Left ventricle myocardium inferior (tissue), 1 donor: ENCODE measurements around the gene OST4. TPM values are rescaled to one million over a fixed set of nuclear protein-coding genes. Genes with fewer than 3 reads are reported as not detected.

ENCODE experiments used
- DNase-seq: peaks from one replicate; pipeline ENCODE4 v3.0.0-alpha.2; 2020
- H3K27ac ChIP-seq: fragments of 200-600 bp; replicated peaks from 2 replicates; pipeline ENCODE4 v1.8.0; 2021
- H3K27me3 ChIP-seq: fragments of 200-600 bp; 2 replicates; pipeline ENCODE4 v1.8.0; 2021; ENCODE audit warnings: low read depth
- H3K36me3 ChIP-seq: fragments of 200-600 bp; 2 replicates; pipeline ENCODE4 v1.8.0; 2021
- H3K4me1 ChIP-seq: fragments of 200-600 bp; 2 replicates; pipeline ENCODE4 v1.8.0; 2021
- H3K4me3 ChIP-seq: fragments of 200-600 bp; 2 replicates; pipeline ENCODE4 v1.8.0; 2021; ENCODE audit warnings: mild to moderate bottlenecking, moderate library complexity
- H3K9me3 ChIP-seq: fragments of 200-600 bp; replicated peaks from 2 replicates; pipeline ENCODE4 v1.8.0; 2021
- intact Hi-C: fragments of 100-400 bp; cut with micrococcal nuclease; formaldehyde crosslinking; loops from one replicate; pipeline ENCODE4 v1.11.0; 2022
- total RNA-seq: library from RNA; stranded (reverse); fragmentation: NEBNext Ultra II Directional; extraction: Animal tissue kit (Norgen Biotek cat#: 25700); gene quantifications from one replicate; pipeline ENCODE4 v1.2.1, GENCODE V29; 2021
- TF ChIP-seq, protein P1 (sequence below): fragments of 200-600 bp; IDR thresholded peaks from 2 replicates; pipeline ENCODE4 v1.8.0; 2021; ENCODE audit warnings: antibody characterized with exemption, mild to moderate bottlenecking, borderline replicate concordance
- donor health status: DM: no; HTN: yes; CAD: no; lungs with severe emphysema.

Gene OST4
- total RNA-seq, 1 donor from 2014 or later = 354 TPM

DNA sequence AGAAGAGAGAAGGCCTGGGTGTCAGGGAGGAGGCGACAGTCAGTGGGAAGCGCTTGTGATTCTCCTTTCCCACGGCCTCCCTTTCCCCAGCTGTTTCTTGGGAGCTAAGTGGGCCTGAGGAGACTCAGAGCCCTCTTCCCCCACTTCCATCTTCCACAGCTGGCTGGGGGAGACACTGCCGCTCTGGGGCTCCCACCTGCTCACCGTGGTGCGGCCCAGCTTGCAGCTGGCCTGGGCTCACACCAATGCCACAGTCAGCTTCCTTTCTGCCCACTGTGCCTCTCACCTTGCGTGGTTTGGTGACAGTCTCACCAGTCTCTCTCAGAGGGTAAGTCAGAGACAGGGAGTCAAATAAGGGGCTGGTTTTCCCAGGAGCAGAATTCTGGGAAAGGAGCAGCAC is 31.6 kb downstream of the OST4 start:
- Histone ChIP-seq H3K4me1 (peaks cover 15% of the 10 kb centered on the region), H3K27ac (no peak overlapping the region), H3K27me3 (no peaks in the 10 kb centered on the region), H3K9me3 (no peaks in the 10 kb centered on the region), H3K36me3 (peaks cover 67% of the 10 kb centered on the region), H3K4me3 (no peak overlapping the region)
- TF ChIP-seq, protein P1, sequence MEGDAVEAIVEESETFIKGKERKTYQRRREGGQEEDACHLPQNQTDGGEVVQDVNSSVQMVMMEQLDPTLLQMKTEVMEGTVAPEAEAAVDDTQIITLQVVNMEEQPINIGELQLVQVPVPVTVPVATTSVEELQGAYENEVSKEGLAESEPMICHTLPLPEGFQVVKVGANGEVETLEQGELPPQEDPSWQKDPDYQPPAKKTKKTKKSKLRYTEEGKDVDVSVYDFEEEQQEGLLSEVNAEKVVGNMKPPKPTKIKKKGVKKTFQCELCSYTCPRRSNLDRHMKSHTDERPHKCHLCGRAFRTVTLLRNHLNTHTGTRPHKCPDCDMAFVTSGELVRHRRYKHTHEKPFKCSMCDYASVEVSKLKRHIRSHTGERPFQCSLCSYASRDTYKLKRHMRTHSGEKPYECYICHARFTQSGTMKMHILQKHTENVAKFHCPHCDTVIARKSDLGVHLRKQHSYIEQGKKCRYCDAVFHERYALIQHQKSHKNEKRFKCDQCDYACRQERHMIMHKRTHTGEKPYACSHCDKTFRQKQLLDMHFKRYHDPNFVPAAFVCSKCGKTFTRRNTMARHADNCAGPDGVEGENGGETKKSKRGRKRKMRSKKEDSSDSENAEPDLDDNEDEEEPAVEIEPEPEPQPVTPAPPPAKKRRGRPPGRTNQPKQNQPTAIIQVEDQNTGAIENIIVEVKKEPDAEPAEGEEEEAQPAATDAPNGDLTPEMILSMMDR = no peak
- no peak for DNase-seq
- intact Hi-C loops = no loop called here

DNA sequence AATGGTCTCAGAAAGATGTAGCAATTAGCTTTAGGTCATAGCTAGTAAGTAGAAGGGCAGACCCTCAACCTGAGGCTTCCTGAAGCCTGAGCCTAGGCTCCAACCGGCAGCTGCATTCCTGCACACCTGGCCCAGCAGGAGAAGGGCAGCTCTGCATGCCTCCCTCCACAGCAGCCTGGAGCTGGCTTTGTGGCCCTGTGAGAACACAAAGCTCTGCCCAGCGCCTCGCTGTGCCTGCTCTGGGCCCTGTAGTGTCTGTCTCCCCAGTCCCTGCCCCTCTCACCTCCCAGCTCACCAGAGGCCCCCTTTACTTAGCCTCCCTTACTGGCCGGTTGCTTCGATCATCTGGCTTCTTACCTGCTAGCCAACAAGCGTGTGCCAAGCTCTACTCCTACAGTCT is 32.0 kb downstream of the OST4 start:
- Histone ChIP-seq H3K27me3 (no peaks in the 10 kb centered on the region), H3K9me3 (no peaks in the 10 kb centered on the region), H3K4me3 (no peak overlapping the region), H3K27ac (no peak overlapping the region), H3K36me3 (peaks cover 70% of the 10 kb centered on the region), H3K4me1 (peaks cover 20% of the 10 kb centered on the region)
- TF ChIP-seq, protein P1 = no peak
- no peak for DNase-seq
- intact Hi-C loops = no loop called here

DNA sequence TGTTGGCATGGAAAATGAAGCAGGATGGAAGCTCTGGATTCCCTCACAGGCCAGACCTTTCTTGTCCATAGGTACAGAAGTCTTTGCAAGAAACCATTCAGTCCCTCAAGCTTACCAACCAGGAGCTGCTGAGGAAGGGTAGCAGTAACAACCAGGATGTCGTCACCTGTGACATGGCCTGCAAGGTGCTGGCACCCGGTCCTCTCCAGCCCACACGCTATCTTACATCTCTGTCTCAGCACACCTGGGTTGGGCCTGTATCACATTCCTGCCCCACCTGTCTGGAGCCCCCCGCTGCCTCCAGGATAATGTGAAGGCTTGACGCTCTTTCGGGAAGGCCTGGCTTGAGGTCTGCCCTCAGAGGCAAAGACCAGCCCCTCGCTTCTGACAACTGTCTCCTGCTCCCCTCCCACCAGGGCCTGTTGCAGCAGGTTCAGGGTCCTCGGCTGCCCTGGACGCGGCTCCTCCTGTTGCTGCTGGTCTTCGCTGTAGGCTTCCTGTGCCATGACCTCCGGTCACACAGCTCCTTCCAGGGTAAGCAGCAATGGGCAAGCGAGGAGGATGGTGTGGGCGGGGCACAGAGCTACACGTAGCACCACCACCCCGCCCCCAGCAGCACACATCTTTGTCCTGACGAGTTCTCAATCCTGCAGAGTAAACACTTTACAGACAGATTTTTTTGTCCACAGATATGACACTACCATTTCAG is 32.7 kb downstream of the OST4 start:
- no peak for DNase-seq
- Histone ChIP-seq H3K36me3 (peaks cover 70% of the 10 kb centered on the region), H3K9me3 (no peaks in the 10 kb centered on the region), H3K4me1 (peaks cover 26% of the 10 kb centered on the region), H3K4me3 (no peak overlapping the region), H3K27ac (no peak overlapping the region), H3K27me3 (no peaks in the 10 kb centered on the region)
- intact Hi-C loops = no loop called here
- TF ChIP-seq, protein P1 = no peak

DNA sequence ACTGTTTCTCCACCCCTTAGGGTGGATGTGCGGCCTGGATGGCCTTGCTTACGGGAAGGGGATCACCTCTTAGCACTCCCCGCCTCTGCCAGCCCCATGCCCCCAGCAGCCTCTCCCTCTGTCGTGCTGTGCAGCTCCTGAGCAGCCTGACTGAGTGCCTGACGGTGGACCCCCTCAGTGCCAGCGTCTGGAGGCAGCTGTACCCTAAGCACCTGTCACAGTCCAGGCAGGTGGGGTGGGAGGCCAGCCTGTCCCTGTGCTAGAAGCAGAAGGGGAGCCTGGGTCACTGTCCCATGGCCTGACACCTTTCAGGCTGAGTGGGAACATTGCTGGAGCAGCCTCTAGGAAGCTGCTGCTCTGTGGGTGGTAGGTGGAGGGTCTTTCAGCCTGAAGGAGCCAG is 33.4 kb downstream of the OST4 start:
- Histone ChIP-seq H3K4me1 (peaks cover 34% of the 10 kb centered on the region), H3K27me3 (no peaks in the 10 kb centered on the region), H3K36me3 (peaks cover 70% of the 10 kb centered on the region), H3K4me3 (no peak overlapping the region), H3K9me3 (no peaks in the 10 kb centered on the region), H3K27ac (no peak overlapping the region)
- intact Hi-C loops = no loop called here
- DNase-seq = no peak
- TF ChIP-seq, protein P1 = no peak

DNA sequence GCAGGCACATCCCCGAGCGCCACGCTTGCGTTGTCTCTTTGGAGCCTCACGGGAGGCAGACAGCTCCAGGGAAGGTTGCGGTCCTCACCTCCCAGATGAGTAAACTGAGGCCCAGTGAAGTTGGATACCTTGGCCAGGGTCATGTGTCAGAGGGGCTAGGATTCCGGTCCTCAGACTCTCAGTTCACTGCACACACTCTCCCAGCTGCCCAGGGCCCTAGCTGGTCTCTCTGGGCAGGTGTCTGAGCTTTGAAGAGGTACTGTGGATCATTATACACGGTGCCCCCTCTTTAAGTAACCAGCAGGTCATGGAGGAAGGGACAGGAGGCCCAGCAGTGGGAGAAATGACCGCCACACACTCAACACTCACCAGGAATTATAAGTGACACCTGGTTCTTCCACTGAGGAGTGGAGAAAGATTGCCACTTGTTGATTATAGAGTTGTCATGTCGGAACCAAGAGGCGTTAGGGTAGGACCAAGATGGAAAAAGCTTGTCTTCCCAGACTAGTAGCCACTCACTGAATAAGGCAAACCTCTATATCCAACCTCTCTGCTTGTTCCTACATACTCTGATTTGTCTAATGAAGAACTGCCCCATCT is 38.1 kb downstream of the OST4 start:
- H3K36me3 ChIP-seq = peaks cover 46% of the 10 kb centered on the region
- H3K27me3 ChIP-seq = no peaks in the 10 kb centered on the region
- H3K4me1 ChIP-seq = peaks cover 38% of the 10 kb centered on the region
- DNase-seq = no peak
- TF ChIP-seq, protein P1 = no peak
- H3K27ac ChIP-seq = peak overlapping the region; percentile 92
- no peaks in the 10 kb centered on the region for H3K9me3 ChIP-seq
- intact Hi-C loops = no loop called here
- H3K4me3 ChIP-seq = peak overlapping the region; percentile 79
